Ascending aorta (tissue), 2 donors: ENCODE measurements around the gene TRIM24. TPM values are rescaled to one million over a fixed set of nuclear protein-coding genes. Genes with fewer than 3 reads are reported as not detected.

Experiments used
- DNase-seq, 2 donors: peaks; one replicate each; pipeline ENCODE4 v3.0.0-alpha.2; 2019; ENCODE audit warnings: low spot score in 2 of 2
- H3K27ac ChIP-seq, 2 donors: fragments of 200-600 bp; sonication (generic); one replicate each; pipeline ENCODE4 v1.5.1; 2016 to 2017; ENCODE audit warnings: mild to moderate bottlenecking in 1 of 2
- H3K27me3 ChIP-seq: fragments of 200-600 bp; sonication (generic); one replicate; pipeline ENCODE4 v1.5.1; 2017
- H3K36me3 ChIP-seq, 2 donors: fragments of 200-600 bp; sonication (generic); one replicate each; pipeline ENCODE4 v1.5.1; 2016
- H3K4me1 ChIP-seq, 2 donors: fragments of 200-600 bp; sonication (generic); one replicate each; pipeline ENCODE4 v1.5.1; 2016 to 2017; ENCODE audit warnings: mild to moderate bottlenecking in 1 of 2
- H3K4me3 ChIP-seq, 2 donors: fragments of 200-600 bp; sonication (generic); one replicate each; pipeline ENCODE4 v1.5.1; 2016 to 2017; ENCODE audit warnings: mild to moderate bottlenecking in 1 of 2
- H3K9me3 ChIP-seq, 2 donors: fragments of 200-600 bp; sonication (generic); one replicate each; pipeline ENCODE4 v1.5.1; 2016
- intact Hi-C: fragments of 100-400 bp; cut with DNase I; formaldehyde crosslinking; loops from one replicate; pipeline ENCODE4 v1.15.1; 2023
- total RNA-seq: library from RNA; depleted of rRNA; stranded (reverse); fragments of >200 nt; gene quantifications from one replicate; pipeline ENCODE4 v1.1.0, GENCODE V29; 2016
- TF ChIP-seq, protein P1 (sequence below), 3 experiments: fragments of 200-600 bp in 2 of 3; fragments of 450-650 bp in 1 of 3; sonication (generic) in 2 of 3; IDR thresholded peaks; one replicate each; pipeline ENCODE4 v1.5.1; 2016 to 2019; ENCODE audit warnings: antibody characterized with exemption in 3 of 3, mild to moderate bottlenecking in 1 of 3, moderate library complexity in 1 of 3

Gene TRIM24
- total RNA-seq, 1 donor from 2014 or later: 2.3 TPM

DNA sequence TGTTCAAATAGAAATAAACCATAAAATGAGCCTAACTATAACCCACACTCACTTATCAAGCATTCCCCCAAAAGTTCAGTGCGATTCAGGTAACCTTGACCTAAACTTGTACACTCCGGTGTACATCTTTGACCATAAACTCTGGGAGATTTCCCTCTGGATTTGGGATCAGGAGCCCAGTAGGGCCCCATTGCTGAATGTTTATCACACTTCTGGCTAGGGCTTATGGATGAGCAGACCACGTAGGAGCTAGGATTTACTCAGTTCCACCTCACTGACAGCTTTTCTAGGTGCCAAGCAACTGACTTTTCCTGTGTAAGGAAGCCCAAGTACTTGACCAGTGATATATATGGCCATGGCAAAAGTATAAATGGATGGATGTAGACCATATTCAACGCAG is 127.4 kb downstream of the TRIM24 start:
- H3K4me3 ChIP-seq: no peak overlapping the region
- no peaks in the 10 kb centered on the region for H3K27me3 ChIP-seq
- no peaks in the 10 kb centered on the region for H3K4me1 ChIP-seq
- TF ChIP-seq, protein P1, sequence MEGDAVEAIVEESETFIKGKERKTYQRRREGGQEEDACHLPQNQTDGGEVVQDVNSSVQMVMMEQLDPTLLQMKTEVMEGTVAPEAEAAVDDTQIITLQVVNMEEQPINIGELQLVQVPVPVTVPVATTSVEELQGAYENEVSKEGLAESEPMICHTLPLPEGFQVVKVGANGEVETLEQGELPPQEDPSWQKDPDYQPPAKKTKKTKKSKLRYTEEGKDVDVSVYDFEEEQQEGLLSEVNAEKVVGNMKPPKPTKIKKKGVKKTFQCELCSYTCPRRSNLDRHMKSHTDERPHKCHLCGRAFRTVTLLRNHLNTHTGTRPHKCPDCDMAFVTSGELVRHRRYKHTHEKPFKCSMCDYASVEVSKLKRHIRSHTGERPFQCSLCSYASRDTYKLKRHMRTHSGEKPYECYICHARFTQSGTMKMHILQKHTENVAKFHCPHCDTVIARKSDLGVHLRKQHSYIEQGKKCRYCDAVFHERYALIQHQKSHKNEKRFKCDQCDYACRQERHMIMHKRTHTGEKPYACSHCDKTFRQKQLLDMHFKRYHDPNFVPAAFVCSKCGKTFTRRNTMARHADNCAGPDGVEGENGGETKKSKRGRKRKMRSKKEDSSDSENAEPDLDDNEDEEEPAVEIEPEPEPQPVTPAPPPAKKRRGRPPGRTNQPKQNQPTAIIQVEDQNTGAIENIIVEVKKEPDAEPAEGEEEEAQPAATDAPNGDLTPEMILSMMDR (IDR thresholded peaks at IDR 0.05): no peak
- peaks cover 16% of the 10 kb centered on the region in 2 donors for H3K36me3 ChIP-seq
- DNase-seq: no peak
- intact Hi-C loops: no loop called here
- no peaks in the 10 kb centered on the region for H3K9me3 ChIP-seq
- no peak overlapping the region for H3K27ac ChIP-seq

DNA sequence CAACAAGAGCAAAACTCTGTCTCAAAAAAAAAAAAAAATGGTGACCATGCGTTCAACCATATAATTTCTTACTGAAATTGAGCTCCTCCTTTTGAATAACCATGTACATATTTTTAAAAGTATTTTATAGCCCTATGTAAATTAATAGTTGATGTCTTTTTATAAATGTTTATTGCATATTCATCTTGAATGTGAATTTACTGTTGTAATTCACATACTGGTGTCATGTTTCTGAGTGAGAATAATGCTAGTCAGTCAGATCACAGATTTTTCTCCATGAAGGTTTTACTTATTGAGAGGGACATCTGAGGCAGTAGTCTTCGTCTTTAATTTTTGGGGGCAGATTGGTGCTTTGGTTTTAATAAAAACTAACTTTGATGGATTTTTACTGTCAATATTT is 128.9 kb downstream of the TRIM24 start:
- Histone ChIP-seq H3K4me1 (no peaks in the 10 kb centered on the region), H3K9me3 (no peaks in the 10 kb centered on the region), H3K36me3 (peaks cover 12 to 16% of the 10 kb centered on the region in 2 donors), H3K27me3 (no peaks in the 10 kb centered on the region), H3K27ac (no peak overlapping the region), H3K4me3 (no peak overlapping the region)
- no peak for DNase-seq
- TF ChIP-seq, protein P1 (IDR thresholded peaks at IDR 0.05): no peak
- intact Hi-C loops: no loop called here

DNA sequence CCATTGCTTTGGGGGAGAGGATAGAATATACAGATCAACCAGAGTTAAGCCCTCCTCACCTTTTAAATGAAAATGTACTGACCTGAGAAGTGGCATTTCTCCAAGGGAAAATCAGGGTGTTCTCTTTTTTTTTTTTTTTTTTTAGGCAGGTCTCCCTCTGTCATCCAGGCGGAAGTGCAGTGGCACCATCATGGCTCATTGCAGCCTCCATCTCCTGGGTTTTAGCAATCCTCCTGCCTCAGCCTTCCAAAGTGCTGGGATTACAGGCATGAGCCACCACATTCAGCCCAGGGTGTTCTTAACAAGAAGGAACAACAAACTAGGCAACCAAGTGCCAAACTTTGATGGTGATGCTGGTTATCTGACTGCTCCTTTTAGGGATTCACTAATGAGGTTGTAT is 130.1 kb downstream of the TRIM24 start:
- TF ChIP-seq, protein P1 (IDR thresholded peaks at IDR 0.05): no peak
- H3K36me3 ChIP-seq: peaks cover 4 to 13% of the 10 kb centered on the region in 2 donors
- no peak for DNase-seq
- H3K27ac ChIP-seq: no peak overlapping the region
- no peaks in the 10 kb centered on the region for H3K27me3 ChIP-seq
- H3K4me1 ChIP-seq: no peaks in the 10 kb centered on the region
- no peak overlapping the region for H3K4me3 ChIP-seq
- no peaks in the 10 kb centered on the region for H3K9me3 ChIP-seq
- intact Hi-C loops: no loop called here

DNA sequence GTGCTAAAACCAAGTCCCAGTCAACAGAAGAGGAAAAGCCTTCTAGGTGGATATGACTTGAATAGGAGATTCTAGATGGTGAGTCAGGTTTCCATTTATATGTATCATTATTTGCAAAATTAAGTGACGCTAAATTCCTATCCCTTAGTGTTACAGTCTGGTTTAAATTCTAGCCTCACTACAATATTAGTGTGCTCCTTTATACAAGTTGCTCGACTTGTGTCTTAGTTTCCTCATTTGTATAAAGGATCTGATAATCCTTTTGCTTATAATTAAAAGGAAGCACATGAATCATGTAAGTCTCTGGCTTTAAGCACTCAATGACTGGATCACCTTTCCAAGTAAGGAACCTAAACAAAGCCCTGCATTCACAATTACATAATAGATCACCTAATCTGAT is 135.4 kb downstream of the TRIM24 start:
- Histone ChIP-seq H3K4me3 (no peak overlapping the region), H3K36me3 (no peaks in the 10 kb centered on the region), H3K27ac (no peak overlapping the region), H3K27me3 (no peaks in the 10 kb centered on the region), H3K9me3 (no peaks in the 10 kb centered on the region), H3K4me1 (no peaks in the 10 kb centered on the region)
- DNase-seq: no peak
- intact Hi-C loops: no loop called here
- TF ChIP-seq, protein P1 (IDR thresholded peaks at IDR 0.05): no peak

DNA sequence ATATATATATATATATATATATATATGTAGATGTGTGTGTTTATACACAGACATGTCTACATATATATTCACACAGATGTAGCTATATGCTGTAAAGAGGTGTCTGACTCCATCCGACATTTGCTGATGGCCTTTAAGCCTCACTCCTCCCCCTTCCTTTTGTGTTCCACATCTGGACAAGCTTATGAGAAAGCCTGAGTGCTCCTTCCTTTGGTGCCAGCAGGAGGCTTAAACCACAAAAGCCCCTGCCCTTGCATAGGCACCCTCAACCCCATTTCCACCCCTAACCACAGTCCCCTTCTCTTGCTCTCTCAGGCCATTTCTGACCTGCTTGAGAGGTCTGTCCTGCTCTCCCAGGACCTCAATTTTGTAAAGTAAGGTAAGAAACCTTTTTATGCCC is 142.4 kb downstream of the TRIM24 start:
- intact Hi-C loops: no loop called here
- no peaks in the 10 kb centered on the region for H3K36me3 ChIP-seq
- no peaks in the 10 kb centered on the region for H3K4me1 ChIP-seq
- no peak for DNase-seq
- H3K27ac ChIP-seq: no peak overlapping the region
- no peaks in the 10 kb centered on the region for H3K27me3 ChIP-seq
- H3K9me3 ChIP-seq: no peaks in the 10 kb centered on the region
- TF ChIP-seq, protein P1 (IDR thresholded peaks at IDR 0.05): no peak
- H3K4me3 ChIP-seq: no peak overlapping the region
